SU-DHL-6 (cell line): ENCODE measurements around the gene CRK.
A peak's percentile ranks its signal among the peaks of the same experiment; 100 is the strongest.

Experiments used
- EZH2phosphoT487 ChIP-seq: fragments of 200-600 bp; sonication (generic), shearing (Covaris generic); conservative IDR thresholded peaks from 2 replicates; pipeline ENCODE4 v1.6.1; 2018; ENCODE audit warnings: mild to moderate bottlenecking, antibody characterized with exemption, low read length, moderate library complexity, mixed read lengths
- TF ChIP-seq, protein P1 (sequence below): fragments of 200-600 bp; sonication (generic); IDR thresholded peaks from one replicate; pipeline ENCODE4 v1.5.1; 2017; ENCODE audit warnings: antibody characterized with exemption, mild to moderate bottlenecking, low read length, moderate library complexity; ENCODE audit not compliant: insufficient read depth, poor library complexity, severe bottlenecking

DNA sequence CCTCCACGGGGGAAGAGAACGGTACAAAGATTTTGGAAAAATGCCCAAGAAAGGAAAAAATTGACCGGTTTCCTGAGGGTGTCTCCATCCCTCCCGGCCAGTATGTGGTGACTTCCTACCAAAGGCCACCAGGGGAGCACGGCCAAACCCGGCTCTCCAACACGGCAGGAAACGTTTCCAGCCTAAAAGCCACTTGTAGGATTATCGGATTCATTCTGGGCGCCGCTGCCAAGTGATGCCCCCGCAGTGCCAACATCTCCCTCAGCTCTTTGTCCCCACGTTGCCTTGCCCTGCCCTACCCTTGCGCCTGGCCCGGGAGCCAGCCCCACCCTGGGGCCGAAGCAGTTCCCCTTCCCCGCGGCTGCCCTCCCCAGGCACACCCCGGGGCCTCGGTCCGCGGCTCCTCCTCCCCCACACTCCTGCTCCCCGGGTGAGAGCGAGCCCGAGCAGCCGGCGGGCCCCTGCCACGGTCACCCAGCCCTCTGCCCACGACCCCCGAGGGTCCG, 688 bp downstream of the CRK start:
- TF ChIP-seq, protein P1, sequence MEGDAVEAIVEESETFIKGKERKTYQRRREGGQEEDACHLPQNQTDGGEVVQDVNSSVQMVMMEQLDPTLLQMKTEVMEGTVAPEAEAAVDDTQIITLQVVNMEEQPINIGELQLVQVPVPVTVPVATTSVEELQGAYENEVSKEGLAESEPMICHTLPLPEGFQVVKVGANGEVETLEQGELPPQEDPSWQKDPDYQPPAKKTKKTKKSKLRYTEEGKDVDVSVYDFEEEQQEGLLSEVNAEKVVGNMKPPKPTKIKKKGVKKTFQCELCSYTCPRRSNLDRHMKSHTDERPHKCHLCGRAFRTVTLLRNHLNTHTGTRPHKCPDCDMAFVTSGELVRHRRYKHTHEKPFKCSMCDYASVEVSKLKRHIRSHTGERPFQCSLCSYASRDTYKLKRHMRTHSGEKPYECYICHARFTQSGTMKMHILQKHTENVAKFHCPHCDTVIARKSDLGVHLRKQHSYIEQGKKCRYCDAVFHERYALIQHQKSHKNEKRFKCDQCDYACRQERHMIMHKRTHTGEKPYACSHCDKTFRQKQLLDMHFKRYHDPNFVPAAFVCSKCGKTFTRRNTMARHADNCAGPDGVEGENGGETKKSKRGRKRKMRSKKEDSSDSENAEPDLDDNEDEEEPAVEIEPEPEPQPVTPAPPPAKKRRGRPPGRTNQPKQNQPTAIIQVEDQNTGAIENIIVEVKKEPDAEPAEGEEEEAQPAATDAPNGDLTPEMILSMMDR, result peak; percentile 39
- no peak for TF ChIP-seq EZH2phosphoT487
